ENCODE measurements around the gene MLXIP. TPM values are rescaled to one million over a fixed set of nuclear protein-coding genes. Genes with fewer than 3 reads are reported as not detected.

The MLXIP gene
- total RNA-seq, 1 experiment from 2014 or later: 4.6 TPM

DNA sequence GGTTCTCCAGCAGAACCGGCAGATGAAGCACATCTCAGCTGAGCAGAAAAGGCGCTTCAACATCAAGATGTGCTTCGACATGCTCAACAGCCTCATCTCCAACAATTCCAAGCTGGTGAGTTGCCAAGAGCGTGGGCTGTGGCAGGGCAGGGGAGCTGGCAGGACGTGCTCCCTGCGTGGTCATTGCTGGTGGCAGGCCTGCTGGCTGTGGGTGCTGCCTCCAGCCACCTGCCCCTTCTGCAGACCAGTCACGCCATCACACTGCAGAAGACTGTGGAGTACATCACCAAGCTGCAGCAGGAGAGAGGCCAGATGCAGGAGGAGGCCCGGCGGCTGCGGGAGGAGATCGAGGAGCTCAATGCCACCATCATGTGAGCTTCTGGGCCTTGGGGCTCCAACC is 59.6 kb downstream of the MLXIP start:
- in situ Hi-C loops (cut with HindIII; ENCODE audit: low sequenced_read_pairs): no loop called here
- DNase-seq (ENCODE audit: low spot score): peak; percentile 27

DNA sequence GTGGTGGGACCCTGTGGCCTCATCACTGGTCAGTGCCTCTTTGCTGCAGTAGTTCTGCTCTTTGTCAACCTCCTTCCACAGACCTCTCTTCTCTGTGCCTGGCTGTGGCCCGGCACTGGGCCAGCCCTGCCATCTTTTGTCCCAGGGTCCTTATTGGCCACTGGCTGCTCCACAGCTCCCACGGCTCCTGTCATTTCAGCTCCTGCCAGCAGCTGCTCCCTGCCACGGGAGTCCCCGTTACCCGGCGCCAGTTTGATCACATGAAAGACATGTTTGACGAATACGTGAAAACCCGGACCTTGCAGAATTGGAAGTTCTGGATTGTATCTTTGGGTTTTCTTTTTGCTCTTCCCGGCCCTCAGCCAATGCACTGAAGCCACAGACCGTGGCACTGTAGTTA is 60.1 kb downstream of the MLXIP start:
- in situ Hi-C loops (cut with HindIII; ENCODE audit: low sequenced_read_pairs): no loop called here

DNA sequence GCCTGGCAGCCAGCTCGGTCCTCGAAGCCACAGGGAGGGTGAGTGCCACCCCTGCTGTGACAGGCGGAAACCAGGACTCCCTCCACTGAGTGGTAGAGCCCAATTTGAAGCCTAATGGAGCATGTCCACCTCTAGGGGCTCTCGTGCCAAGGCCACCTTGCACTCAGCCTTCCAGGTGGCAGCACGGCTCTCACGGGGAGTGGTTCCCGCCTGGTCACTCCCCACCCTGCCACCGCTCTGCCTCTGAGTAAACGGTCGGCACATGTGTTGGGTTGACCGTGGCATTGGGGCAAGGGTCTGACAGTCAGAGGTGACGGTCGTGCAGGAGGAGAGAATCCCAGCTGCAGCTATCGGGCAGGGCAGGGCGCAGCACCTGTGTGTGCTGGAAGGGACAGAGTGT is 60.7 kb downstream of the MLXIP start:
- in situ Hi-C loops (cut with HindIII; ENCODE audit: low sequenced_read_pairs): no loop called here

More for the DNA sequence above, 60.1 kb downstream of the MLXIP start:
- DNase-seq (ENCODE audit: low spot score): peak; percentile 59

DNA sequence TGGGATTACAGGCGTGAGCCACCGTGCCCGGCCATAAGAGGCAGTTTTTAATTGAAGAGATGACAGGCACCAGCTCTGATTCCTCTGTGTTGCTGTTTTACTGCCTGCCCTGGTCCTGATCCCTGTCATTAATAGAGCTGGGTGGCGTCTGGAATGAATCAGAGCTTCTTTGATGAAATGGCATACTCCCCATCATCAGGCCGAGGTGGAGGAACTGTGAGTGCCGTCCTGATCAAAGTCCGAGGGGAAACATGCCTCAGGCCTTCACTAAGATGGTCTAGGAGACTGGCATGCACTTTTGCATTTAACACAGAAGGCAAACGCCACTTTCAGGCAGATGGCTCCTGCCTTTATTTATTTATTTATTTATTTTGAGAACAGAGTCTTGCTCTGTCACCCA is 61.4 kb downstream of the MLXIP start:
- DNase-seq (ENCODE audit: low spot score): no peak
- in situ Hi-C loops (cut with HindIII; ENCODE audit: low sequenced_read_pairs): loop anchor here (5.0 kb wide), 1 partner anchor 42 kb away; the partner anchor contains the start of gene LRRC43

More for the DNA sequence above, 60.7 kb downstream of the MLXIP start:
- peak; percentile 32 for DNase-seq (ENCODE audit: low spot score)

DNA sequence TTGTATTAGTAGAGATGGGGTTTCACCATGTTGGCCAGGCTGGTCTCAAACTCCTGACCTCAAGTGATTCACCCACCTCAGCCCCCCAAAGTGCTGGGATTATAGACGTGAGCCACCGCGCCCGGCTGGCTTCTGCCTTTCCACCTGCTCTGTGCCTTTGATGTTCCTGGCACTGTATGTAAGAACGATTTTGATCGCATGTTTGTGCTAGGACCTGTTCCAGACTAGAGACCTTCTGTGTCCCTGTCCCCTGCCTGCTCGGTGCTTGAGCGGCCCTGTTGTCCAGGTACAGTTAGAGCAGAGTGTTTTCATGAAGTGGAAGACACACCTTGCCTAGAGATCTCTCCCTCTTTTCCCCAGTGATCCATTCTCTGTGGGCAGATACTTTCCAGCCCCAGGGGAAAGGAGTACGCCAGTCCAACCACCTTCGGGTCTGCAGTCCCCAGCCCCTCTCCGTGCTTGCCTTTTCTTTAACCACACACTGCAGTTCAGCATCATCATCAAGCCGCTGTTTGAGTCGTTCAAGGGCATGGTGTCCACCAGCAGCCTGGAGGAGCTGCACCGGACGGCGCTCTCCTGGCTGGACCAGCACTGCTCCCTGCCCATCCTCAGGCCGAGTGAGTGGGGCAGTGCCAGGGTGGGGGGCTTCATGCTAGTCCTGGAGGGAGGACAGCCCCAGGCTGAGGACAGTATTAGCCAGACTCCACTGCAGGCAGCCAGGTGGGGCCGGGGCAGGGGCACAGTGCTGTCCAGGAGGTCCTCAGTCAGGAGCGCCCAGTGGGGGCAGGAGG is 62.1 kb downstream of the MLXIP start:
- in situ Hi-C loops (cut with HindIII; ENCODE audit: low sequenced_read_pairs): loop anchor here (5.0 kb wide), 1 partner anchor 42 kb away; the partner anchor contains the start of gene LRRC43
- no peak for DNase-seq (ENCODE audit: low spot score)

DNA sequence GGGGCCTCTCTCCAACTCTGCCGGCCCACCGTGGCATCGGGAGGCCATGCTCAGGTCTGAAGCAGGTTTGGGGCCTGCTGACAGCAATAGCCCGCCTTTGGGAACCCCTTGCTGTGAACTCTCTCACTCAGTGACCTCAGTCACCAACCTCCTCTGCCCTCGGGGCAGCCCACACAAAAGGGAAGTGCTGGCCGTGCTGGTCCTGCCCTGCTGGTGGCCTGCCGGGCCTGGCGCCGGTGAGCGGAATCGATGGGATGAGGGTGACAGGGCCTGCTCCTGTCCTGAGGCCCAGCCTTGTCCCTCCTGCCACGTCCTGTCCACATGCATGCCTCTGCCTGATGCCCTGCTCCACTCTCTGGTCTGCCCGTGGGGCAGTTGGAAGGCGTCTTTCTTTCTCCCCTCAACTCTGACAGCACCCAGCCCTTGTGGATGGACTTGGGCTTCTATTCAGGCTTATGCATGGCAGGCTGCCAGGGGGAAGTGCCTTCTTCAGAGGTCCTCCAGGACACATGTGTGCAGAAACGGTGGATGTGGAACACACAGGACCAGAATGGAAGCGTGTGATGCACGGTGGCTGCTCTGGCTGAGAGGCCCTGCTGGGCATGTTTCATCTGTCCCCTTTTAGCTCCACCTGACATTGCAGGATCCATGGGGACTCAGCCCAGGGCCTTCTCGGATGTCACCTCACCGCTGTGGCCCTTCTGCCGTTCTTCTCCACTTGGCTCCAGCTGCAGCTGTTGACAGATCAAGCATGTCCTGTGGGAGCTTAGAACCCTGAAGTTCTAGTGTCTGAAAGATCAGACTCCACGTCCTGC is 63.6 kb downstream of the MLXIP start:
- no peak for DNase-seq (ENCODE audit: low spot score)
- in situ Hi-C loops (cut with HindIII; ENCODE audit: low sequenced_read_pairs): loop anchor here (5.0 kb wide), 1 partner anchor 40 kb away; the partner anchor contains the start of gene LRRC43

DNA sequence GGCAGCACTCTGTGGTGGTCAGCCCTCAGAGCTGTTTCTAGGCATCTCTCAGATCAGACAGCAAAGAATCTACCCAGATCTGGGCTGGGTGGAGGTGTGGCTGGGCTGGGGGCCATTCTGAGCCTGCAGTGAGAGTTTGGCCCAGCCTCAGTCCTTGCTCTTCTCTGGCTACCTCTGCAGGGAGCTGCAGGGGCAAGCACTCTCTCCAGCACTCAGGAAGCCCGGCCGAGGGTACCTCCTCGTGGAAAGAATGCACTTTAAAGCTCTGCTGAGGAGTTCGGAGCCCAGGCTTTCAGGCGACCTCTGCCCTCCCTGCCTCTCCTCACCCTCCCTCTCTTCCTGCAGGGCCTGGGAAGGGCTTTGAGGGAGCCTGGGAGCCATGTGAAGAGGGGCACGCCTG is 64.3 kb downstream of the MLXIP start:
- in situ Hi-C loops (cut with HindIII; ENCODE audit: low sequenced_read_pairs): loop anchor here (5.0 kb wide), 1 partner anchor 39 kb away; the partner anchor contains the start of gene LRRC43
- no peak for DNase-seq (ENCODE audit: low spot score)

DNA sequence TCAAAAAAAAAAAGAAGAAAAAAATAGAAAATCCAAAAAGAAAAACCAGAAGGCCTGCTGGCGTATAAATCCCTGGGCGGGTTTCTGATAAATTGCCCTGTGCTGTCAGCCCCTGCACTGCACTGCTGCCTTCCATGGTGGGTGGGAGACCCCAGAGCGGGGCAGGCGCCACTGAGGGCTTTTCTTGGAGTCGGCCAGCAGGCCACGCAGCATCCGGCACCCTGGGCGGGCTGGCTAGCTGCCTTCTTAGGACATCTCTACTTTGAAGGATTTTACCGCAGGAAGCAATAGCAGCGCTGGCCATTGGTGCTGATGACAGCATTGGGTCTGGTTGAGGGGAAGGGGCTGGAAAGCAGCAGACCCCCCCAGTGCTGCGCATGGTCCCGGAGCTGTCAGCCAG is 66.3 kb downstream of the MLXIP start:
- DNase-seq (ENCODE audit: low spot score): no peak
- in situ Hi-C loops (cut with HindIII; ENCODE audit: low sequenced_read_pairs): loop anchor here (5.0 kb wide), 1 partner anchor 37 kb away; the partner anchor contains the start of gene LRRC43

DNA sequence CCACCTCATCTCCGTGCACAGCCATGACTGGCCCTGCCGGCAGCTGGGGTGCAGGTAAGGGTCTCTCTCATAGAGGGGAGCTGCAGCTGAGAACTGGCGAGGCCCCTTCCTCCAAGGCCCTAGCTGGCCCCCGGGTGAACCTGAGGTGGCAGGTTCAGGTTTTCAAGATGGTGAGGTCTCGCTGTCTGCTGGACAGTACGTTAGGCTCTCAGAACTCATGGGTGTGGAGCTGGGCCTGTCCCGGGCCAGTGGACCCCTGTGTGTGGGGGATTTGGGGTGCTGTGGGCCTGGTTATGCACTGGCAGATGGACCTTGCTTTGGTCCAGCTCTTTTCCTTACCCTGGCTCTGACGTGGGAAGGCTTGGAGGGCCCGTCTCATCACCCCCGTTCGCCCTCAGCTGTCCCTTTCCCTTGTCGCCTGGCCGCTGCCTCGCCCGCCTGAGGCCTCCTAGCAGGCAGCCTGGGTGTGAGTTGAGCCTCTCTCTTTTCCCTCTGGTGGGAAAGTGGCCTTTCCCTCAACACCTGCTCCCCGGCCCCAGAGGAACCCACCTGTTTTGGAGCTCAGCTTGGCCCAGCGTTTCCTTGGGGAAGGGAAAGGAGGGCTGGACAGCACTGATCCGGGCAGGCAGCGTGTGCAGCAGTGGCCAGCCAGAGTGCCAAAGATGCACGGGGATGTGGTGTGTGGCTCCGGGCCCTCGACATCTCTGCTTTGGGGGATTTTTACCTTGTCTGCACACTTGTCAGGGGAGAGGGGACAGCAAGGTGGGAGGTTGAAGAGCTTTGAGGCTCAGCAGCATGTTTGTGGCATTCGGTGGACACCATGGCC is 67.2 kb downstream of the MLXIP start:
- in situ Hi-C loops (cut with HindIII; ENCODE audit: low sequenced_read_pairs): no loop called here
- no peak for DNase-seq (ENCODE audit: low spot score)

DNA sequence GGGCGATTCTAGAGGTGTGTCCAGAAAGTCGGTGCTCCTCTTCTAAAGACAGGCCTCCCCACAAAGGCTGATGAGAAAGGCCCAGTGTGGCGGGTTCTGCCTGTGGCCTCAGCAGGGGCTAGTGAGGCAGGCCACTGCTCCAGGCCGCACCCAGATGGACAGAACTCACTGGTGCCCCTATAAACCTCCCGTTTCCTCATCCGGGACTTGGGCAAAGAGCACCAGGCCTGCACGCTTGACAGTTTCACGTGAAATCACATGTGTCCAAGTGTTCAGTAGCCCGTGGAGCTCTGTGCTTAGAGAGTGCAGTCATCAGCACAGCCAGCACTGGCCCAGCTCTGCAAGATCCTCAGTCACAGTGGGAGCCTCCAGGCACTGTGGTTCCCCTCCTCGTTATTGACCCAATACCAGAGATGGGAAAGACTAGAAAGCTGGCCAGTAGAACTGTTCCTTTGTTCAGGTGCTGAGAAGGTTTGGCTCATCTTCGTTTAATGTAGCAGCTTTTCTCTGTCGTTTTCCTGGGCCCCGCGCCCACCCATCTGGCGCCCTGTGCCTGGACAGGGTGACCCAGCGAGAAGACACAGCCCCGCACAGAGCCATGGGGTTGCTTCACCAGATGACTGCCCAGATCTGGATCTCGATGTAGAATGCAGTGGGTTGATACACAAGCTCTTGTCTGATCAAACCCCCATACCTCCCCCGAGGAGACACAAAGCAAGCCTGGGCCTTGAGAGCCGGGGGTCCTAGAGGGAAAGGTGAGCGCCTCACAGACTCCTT is 69.1 kb downstream of the MLXIP start:
- in situ Hi-C loops (cut with HindIII; ENCODE audit: low sequenced_read_pairs): no loop called here

DNA sequence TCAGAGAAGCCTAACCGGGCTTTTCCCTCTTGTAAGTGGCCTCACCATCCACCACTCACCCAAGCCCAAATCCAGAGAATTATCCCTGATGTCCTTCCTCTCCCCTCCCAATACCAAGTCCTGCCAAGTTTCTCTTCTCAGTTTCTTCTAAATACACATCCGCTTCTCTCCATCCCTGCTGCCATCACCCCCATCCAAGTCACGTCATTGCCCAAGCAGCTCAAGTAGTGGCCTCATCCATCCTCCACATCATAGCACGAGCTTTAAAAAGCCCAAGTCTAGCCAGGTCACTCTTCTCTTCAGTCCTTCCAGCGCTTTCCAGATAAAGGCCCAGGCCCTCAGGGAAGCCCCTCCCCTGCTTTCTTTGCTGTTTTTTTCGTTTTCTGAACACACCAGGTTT is 70.1 kb downstream of the MLXIP start:
- in situ Hi-C loops (cut with HindIII; ENCODE audit: low sequenced_read_pairs): no loop called here
- DNase-seq (ENCODE audit: low spot score): no peak

More for the DNA sequence above, 69.1 kb downstream of the MLXIP start:
- no peak for DNase-seq (ENCODE audit: low spot score)

DNA sequence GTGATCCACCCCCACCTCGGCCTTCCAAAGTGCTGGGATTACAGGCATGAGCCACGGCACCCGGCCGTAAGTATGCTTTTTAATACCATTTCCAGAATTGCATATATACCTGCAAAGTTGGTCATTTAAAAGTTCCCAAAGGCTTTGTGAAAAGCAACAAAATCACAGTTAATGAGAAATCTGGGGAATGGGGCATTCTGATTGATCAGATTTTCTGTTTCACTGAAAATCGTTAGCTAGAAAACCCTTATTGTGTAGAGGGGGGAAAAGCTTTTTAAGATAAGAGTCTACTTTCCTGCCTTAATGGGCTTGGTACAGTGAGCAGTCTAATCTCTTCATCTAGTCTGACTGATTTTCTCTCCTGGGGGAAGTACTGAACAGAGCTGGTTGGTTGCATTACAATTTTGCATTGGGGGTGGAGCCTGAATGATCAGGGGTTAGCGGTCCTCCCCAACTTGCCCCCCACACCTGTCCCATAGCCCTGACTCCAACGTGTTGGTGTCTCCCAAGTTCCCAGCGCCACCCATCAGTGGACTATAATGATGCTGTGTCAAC is 71.6 kb downstream of the MLXIP start:
- DNase-seq (ENCODE audit: low spot score): no peak
- in situ Hi-C loops (cut with HindIII; ENCODE audit: low sequenced_read_pairs): no loop called here

DNA sequence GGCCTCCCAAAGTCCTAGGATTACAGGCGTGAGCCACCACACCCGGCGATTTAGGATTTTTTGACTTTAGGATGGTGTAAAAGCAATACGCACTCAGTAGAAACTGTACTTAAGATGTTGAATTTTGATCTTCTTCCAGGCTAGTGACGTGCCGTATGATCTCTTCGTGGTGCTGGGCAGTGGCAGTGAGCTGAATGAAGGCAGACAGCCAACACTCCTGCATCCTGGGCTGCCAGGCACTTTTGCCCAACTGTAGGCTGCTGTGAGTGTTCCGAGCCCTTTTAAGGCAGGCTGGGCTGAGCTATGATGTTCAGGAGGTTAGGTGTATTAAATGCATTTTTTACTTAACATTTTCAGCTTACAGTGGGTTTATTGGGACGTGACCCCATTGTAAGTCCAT is 74.2 kb downstream of the MLXIP start:
- DNase-seq (ENCODE audit: low spot score): no peak
- in situ Hi-C loops (cut with HindIII; ENCODE audit: low sequenced_read_pairs): no loop called here

DNA sequence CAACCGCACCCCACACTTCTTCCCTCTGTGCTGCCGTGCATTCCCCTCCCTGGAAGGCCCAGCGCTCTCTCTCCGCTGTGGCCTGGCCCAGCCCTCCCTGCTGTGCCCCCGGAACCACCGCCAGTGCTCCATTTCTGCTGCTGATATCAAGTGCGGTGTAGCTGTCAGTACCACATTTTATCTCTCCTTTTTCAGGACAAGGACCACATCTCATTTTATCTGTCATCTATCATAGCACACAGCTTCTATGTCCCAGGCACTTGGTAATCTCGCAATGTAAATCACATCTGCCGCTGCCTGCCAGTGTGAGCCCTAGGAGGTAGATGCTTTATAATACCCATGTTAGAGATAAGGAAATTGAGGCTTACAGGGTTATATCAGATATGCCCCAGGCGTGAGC is 77.1 kb downstream of the MLXIP start:
- in situ Hi-C loops (cut with HindIII; ENCODE audit: low sequenced_read_pairs): no loop called here
- no peak for DNase-seq (ENCODE audit: low spot score)

DNA sequence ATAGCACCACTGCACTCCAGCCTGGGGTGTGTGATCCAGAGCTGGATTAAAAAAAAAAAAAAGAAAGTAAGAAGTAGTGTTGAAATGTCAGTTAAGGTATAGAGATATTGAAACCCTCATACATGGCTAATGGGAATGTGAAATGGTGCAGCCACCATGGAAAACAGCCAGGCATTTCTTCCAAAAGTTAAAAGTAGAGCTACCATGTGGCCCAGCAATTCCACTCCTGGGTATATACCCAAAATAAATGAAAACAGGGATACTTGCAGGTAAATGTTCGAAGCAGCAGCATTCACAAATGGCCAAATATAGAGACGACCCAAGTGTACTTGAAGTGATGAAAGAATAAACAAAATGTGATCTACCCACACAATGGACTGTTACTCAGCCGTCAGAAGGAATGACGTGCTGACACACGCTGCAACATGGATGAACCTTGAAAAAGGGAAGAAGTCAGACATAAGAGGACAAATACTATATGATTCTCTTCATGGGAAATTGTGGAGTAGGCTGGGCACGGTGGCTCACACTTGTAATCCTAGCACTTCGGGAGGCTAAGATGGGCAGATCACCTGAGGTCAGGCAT is 80.2 kb downstream of the MLXIP start:
- no peak for DNase-seq (ENCODE audit: low spot score)
- in situ Hi-C loops (cut with HindIII; ENCODE audit: low sequenced_read_pairs): no loop called here

DNA sequence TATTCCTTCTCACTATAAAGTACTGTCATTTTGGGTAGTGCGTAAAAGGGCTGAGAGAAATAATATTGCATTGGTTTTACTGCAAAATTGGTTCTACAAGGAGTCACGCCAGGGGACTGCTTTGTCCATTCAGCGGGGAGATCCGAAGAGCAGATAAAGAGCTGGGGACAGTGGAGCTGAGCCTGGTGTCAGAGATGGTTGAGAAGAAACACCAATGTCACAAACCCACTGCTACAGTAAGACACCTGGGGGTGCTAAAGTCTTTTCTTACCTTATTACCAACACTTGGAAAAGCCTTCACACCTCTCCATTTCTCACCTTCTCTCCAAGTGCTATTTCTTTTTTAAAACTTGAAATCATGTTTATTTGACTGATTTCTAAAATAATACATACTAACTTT is 81.3 kb downstream of the MLXIP start:
- in situ Hi-C loops (cut with HindIII; ENCODE audit: low sequenced_read_pairs): no loop called here

DNA sequence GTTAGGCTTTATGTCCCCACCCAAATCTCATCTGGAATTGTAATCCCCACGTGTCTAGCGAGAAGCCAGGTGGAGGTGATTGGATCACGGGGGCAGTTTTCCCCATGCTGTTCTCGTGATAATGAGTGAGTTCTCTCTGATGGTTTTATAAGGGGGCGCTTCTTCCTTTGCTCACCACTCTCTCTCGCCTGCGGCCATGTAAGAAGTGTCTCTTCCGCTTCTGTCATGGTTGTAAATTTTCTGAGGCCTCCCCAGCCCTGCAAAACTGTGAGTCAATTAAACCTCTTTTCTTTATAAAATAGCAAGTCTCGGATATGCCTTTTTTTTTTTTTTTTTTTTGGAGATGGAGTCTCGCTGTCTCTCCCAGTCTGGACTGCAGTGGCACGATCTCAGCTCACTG is 82.2 kb downstream of the MLXIP start:
- in situ Hi-C loops (cut with HindIII; ENCODE audit: low sequenced_read_pairs): no loop called here
- no peak for DNase-seq (ENCODE audit: low spot score)

More for the DNA sequence above, 81.3 kb downstream of the MLXIP start:
- no peak for DNase-seq (ENCODE audit: low spot score)

DNA sequence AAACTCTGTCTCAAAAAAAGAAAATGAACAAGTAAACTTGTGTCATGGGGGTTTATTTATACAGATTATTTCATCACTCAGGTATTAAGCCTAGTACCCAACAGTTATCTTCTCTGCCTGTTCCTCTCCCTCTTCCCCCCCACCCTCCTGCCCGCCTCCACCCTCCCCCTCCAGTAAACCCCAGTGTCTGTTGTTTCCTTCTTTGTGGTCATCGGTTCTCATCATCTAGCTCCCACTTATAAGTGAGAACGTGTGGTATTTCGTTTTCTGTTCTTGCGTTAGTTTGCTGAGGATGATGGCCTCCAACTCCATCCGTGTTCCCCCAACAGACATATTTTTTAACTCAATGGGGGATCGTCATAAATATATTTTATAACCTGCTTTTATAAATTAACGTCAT is 83.1 kb downstream of the MLXIP start:
- in situ Hi-C loops (cut with HindIII; ENCODE audit: low sequenced_read_pairs): no loop called here
- no peak for DNase-seq (ENCODE audit: low spot score)

All from G401 (cell line).